DMS114 treated with DMSO at 0.1 percent for 48 hours (cell line): ENCODE results near the gene FAM118B.
A peak's percentile ranks its signal among the peaks of the same experiment; 100 is the strongest.

Experiments
- DNase-seq: peaks from one replicate; lab custom pipeline; 2025; ENCODE audit not compliant: unreplicated experiment; lab: John Stamatoyannopoulos, UW

Gene FAM118B

DNA sequence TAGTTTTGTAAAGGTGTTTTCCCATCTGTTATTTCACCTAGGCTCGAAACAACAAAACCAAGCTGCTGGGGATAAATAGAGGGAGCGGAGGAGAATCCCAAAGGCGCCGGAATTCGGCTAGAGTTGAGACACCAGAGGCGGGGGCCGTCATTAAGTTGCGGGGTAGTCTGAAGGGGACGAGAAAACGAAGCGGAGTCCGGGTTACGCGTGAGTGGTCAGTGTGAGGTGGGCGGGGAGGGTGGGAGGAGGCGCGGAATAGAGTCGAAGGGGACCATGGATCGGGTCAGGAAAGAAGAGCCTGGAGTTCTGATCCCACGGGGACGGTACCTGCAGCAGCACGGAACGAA, 56.8 kb downstream of the FAM118B start:
- no peak for DNase-seq

DNA sequence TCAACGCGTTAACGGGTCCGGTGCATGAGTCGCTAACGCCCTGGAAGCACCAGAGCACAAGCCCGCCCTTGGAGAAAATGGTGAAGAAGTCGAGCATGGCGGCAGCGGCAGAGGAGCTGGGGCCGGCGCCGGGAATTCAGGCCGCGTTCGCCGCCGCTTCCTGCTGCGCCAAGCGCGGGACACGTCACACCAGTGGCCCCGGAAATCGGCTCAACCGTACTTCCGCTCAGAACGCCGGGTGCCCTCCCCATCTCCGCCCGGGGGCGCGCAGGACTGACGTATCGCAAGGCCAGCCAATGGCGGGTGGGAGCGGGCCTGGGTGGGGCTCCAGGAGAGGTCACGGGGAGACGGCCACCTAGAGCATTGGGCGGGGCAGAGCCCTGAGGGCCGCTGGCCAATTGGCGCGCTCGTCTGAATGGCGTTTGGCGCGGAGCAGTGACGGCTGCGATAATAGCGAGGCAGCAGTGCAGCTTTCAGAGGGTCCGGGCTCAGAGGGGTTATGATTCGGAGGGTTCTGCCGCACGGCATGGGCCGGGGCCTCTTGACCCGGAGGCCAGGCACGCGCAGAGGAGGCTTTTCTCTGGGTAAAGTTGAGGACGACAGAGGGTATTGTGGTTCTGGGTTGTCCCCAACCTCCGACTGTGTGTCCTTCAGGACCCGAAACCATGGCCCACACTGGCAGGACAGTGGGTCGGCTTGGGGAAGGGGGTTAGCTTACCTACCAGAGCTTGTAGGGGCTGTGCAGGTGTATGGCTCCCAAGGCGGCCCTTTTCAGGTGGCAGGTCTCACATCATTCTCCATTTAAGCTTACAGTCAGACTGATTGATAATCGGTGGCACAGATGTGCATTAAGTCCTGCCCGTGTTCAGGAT, 57.4 kb downstream of the FAM118B start, which contains the start of the genes FOXRED1 and SRPRA:
FOXRED1 (plus strand) TSS at position 447 of the 872 bp plus-strand sequence; CDS start at position 500, 53 bp downstream.
SRPRA (minus strand) TSS at position 188 of the 872 bp plus-strand sequence; CDS start at position 97, 91 bp downstream.
- peak; percentile 88 for DNase-seq

DNA sequence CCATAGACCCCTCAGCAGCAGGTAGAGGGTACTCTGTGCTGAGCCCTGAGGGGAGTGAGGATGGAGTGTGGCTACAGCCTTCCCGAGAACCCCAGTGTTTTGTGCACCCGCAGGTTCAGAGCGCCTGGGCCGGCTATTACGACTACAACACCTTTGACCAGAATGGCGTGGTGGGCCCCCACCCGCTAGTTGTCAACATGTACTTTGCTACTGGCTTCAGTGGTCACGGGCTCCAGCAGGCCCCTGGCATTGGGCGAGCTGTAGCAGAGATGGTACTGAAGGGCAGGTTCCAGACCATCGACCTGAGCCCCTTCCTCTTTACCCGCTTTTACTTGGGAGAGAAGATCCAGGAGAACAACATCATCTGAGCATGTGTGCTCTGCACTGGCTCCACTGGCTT, 65.7 kb downstream of the FAM118B start:
- no peak for DNase-seq

DNA sequence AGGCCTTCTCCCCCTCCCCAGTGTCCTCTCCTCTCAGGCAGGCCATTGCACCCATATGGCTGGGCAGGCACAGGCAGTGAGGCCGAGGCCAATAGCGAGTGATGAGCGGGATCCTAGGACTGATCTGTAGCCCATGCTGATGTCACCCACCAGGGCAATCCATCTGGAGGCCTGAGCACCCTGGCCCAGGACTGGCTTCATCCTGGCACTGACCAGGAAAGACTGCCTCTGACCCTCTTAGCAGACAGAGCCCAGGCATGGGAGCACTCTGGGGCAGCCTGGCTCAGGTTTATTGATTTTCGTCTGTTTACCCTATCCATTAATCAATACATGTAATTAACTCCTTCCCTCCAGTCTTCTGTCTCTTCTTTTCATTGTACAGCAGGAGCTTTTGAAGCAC, 66.2 kb downstream of the FAM118B start:
- DNase-seq, result no peak

DNA sequence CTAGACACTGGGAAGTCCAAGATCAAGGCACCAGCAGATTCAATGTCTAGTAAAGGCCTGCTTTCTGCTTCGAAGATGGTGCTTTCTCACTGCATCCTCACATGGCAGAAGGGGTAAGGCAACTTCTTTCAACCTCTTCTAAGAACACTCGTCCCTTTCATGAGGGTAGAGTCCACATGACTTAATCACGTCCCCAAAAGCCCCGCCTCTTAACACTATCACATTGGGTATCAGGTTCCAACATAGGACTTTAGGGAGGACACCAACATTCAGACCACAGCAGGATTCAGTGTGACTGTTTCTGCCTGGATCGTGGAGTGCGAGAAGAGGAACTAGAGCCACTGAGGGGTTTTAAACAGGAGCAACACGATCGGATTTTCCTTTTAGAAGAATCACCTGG, 67.6 kb downstream of the FAM118B start:
- DNase-seq, result no peak

DNA sequence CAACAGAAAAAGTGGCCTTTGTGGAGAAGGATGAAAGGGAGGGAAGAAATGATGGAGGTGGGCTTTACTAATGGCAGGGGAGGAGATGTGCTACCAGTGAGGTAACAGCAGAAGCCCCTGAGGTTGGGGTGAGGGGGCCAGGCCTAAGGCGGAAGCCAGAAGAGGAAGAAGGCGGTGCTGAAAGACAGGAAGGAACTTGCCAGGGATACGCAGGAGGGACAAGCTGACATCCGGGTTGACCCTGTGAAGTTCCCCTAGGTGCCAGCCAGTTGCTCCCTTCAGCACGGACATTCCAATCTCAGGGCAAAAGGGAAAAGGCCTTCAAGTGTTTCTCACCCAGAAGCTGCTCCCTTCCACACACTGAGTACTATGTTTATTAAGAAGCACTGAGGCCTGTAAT, 69.0 kb downstream of the FAM118B start:
- DNase-seq, result no peak

DNA sequence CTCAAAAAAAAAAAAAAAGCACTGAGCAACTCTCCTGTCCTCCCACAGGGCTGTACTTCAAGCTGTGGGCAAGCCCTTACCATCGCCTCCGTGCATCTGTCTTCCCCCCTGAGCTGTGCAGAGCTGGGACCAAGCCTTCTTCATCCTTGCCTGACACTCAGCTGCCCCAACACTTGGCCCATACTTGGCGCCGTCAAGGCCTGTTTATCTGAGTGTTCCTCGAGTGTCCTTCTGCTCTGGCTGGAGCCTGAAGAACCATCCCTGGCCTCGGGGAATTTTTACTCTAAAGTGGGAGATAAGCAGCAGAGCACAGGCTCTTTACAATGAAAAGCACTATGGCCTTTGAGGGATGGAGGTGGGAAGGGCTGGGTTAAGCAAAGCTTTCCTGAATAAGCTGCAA, 69.7 kb downstream of the FAM118B start:
- DNase-seq, result no peak

DNA sequence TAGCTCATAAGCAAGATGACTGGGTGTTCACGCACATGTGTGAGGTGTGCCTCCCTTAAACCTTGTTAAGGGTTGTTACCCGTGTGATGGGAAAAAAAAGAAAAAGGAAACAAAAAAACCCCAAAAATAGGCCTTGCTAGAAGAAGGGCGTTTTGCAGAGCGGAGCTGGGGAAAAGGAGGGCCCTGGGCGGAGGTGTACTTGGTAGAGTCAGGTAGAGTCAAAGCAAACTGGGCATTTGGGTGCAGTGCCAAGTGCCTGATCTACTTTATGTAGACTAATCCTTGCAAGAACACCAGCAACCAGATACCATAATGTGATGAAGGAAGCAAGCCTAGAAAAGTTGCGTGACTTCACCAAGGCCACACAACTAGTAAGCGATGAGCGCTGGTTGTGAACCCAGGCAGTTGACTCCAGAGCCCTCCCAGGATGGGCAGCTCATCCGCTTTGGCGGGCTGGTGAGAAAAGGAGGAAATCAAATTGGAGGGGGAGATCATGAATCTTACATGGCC, 70.1 kb downstream of the FAM118B start:
- DNase-seq, result no peak

DNA sequence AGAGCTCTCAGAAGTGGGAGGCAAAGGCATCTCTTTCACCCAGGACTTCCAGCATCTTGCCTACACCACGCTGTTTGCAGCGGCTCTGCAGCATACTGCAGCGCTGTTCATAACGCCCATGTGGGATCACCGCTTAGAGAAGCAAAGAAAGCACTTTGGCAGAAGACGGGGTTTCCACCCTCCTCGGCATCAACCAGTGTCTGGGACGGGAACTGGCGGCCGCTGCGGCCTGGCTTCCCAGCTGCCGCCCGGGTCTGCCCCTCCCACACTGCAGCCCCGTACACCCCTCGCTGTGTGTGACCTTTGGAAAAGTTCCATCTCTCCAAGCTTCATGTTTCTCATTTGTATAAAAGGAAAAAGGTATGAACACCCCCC, 70.8 kb downstream of the FAM118B start:
- DNase-seq, result no peak

DNA sequence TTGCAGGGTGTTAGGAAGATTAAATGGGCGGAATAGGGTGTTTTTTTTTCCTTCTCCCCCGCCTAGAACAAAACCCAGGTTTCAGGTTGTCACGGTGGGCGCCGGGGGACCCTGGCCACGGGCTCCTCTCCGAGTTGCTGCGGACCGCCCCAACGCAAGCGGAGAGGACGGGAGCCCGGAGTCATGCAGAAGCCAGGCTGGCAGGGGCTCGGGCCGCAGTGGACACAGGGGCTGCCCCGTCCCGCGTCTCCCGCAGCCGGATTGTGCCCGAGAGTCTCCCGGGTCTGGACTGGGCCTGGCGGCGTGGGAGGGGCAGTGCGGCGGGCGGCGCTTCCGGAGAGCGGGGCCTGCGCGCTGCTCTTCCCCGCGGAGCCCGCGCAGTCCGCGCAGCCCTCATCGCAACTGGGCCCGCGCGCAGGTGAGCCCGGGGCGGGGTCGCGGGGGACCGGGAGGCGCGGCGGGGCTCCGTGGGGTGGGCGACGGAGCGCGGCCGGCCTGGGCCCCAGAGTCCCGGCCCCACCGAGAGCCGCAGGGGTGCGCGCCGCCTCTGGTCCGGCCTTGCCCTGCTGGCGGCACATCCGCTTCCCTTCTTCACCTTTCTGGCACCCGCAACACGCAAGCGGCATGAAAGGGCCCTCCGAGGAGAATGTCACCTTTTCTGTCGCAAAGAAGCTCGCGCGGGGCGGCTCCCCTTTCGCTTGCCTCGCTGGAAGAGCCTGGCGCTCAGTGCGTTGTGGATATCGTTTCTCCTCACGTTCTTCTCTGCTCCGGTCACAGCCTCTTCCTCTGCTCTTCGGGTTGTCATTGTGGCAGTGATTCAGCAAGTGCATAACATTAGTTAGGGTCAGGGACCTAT, 71.4 kb downstream of the FAM118B start, which contains the start of gene TIRAP:
TIRAP (plus strand) TSS at position 358 of the 856 bp plus-strand sequence. CDS start 7,802 bp downstream, outside the sequence.
- DNase-seq, result no peak

DNA sequence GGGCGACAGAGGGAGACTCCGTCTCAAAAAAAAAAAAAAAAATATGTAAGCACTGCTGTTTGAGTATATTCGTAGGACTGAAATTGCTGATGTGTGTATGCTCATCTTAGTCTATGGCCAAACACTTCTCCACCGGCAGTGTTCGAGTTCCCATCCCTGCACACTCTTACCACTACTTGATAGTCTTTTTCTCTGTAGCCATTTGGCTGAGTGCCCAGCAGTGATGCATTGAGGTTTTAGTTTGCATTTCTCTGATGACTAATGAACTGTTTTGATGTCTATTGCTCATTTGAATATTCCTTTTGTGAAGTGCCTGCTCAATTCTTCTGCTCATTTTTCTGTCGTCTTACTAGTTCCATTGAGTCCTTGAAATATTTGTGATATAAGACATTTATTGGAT, 73.2 kb downstream of the FAM118B start:
- no peak for DNase-seq

DNA sequence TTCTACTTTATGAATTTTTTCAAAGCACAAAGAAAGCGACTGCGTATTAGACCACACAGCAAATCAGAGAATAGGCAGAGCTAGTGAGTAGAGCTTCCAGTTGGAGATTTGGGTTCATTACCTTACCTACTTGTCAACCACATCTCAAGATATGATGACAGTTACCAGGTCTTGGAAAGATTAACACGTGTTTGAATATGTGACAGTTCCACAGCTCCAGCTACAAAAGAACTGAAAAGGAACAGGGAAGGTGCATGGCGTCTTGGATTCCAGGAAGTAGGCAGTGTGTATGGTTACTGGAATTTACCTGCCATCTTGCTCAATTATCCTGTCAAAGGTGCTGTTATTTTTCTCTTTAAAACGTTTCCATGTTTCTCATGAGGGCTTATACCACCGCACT, 76.7 kb downstream of the FAM118B start:
- no peak for DNase-seq

DNA sequence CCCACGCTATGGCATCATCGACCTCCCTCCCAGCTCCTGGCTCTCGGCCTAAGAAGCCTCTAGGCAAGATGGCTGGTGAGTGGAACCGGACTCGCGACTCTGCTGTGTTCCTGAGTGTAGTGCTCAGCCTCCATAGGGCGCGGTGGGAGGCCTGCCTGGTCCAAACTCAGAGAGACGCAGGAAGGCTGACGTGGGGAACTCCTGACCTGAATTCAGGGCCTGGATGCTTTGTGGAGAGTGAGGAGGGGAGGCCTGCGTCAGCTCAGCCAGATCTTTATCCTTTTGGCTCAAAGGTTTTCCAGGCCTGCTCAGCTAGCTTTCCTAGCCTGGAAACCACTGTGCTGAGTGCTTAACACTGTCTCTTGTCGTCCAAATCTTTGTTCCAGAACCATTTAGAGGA, 79.3 kb downstream of the FAM118B start:
- no peak for DNase-seq

DNA sequence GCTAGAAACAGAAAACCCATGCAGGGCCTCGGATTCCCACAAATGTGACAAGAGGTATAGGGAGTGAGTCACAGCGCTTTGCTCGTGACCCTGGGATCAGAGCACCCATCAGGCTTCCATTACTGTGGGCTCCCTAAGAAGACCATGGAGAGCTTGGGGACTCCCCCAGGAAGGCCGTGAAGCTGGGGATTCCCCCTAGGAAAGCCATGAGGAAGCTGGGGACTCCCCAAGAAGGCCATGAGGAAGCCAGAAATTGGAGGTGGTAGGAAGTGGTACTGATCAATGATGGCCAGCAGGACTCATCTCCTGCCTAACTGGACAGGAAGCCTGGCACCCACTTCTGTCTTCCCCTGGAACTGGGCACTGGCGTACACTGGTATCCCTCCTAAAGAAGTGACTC, 82.1 kb downstream of the FAM118B start:
- DNase-seq, result no peak

DNA sequence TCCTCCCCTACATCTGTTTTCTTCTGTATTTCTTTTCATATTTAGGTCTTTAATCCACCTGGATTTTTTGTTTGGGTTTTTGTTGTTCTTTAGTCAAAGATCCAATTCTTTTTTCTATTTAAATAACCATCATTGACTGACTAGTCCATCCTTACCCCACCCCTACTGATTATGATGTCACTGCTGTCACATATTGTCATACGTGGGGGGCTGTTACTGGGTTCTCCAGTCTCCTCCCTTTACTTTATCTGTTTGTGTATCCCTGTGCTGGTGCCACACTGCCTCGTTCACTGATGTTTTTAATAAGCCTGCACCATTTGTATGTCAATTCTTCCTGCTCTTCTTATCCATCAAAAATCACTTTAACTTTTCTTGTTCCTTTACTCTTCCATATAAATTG, 85.4 kb downstream of the FAM118B start:
- DNase-seq, result no peak

DNA sequence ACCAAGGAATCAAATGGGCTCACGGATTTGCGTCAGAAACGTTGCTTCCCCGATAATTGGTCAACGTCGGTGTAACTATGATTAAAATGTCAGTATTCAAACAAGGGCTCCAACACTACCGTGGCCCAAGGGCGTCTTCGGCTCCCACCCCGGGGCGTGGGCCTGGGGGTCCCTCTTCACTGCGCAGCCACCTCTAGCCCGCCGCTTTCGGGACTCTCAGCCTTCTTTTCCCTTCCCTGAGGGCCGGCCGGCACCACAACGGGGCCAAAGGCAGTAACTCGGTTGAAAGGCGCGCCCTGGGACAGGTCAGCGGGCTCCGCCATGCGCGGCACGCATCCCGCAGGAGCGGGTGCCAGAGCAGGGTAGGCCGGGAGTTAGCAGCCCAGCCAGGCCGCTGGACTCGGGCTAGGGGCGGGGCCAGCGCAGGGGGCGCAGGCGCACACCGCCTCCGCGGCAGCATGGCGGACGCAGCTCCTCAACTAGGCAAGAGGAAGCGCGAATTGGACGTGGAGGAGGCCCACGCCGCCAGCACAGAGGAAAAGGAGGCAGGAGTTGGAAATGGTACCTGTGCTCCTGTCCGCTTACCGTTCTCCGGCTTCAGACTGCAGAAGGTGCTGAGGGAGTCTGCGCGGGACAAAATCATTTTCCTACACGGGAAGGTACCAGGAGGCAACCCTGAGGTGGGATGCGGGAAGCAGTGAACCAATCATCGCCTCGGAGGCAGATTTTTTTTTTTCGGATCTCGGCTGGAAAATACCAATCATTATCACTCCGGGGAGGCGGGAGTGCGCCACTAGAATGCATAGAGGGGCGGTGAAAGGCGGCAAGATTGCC, 92.3 kb downstream of the FAM118B start, which contains the start of gene DCPS:
DCPS (plus strand) TSS at position 438 of the 834 bp plus-strand sequence; CDS start at position 459, 21 bp downstream.
- DNase-seq, result peak; percentile 73

DNA sequence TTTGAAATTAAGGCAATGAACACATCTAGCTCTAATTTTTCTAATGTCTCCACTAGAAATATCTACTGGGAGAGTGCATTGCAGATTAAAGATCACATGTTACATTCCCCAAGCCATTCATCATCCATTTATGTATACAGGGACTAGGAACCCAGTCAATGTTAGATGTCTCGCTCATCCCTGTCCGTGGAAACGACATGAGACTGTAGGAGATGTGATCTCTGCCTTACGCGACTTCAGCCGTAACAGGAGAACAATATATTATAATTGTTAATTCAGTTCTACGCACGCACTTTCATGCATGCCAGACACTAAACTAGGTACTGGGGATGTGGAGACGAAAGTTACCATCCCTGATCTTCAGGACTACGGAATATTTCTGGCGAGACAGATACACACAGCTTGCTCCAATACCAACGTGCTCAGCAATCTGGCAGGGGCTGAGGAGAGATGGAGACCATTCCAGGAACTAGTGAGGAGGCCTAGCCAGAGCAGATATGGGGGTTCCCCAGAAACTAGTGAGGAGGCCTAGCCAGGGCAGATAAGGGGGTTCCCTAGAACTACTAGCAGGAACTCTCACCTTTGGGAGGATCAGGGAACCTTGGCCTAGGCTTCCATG, 93.0 kb downstream of the FAM118B start:
- DNase-seq, result no peak

DNA sequence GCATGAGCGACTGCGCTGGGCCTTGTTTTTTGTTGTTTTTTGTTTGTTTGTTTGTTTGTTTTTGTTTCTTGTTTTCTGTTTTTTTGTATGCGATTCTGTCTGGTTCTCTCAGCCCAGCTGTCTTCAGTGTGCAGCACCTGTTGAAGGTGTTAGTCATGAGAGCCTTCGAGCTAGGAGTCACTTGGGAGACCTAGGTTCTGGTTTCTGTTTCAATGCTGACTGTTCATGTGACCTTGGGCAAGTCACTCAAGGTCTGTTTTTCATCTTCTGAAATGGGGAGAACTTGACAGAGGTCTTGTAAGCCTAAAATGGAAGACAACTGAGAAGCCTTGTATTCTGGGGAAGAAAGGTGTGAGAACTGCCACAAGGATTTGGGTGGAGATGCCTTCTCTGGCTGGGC, 94.1 kb downstream of the FAM118B start:
- no peak for DNase-seq

DNA sequence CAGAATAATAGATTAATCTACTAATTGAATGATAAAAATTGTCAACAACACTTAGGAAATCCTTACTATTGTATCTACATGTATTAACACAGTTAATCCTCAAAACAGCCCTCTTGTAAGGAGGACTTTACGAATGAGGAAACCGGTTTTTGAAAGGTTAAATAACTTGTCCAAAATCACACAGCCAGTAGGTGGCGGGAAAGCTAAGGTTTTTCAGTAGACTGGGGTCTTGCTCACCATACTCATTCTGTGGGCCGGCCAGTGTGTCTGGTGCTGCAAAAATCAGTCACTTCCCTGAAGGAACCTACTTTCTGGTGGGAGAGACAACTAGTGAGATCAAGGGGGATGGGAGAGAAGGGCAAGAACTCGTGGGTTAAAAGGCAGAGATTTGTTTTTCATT, 96.1 kb downstream of the FAM118B start:
- DNase-seq, result no peak

DNA sequence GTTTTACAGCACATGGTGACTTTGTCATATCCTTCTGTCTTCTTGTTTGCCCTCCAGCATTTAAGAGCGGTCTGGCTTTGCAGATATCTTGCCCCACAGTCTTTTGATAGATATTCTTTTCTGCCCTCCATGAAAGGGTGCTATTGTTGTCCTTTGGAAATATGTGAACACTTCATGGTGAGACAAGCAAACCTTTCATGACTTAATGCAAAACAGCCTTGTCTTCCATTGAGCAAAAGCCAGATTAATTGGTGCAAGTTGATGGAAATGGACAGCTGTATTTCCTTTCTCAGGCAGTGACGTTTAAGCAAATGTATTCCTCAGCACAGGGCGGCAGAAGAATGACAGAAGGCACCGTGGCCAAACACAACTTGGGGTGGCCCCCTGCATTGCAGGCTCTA, 96.7 kb downstream of the FAM118B start:
- no peak for DNase-seq
